Uterus (tissue), 4 donors: Measurements from ENCODE around the gene MAGI2. TPM values are rescaled to one million over a fixed set of nuclear protein-coding genes. Genes with fewer than 3 reads are reported as not detected.

Experiments
- DNase-seq, 2 donors: peaks; one replicate each; pipeline ENCODE4 v3.0.0-alpha.2; 2019 to 2020
- H3K27ac ChIP-seq, 2 donors: fragments of 200-600 bp; sonication (generic); 1 replicate in 1 of 2; 2 replicates in 1 of 2; pipeline ENCODE4 v1.5.1; 2016 to 2018
- H3K27me3 ChIP-seq, 2 donors: fragments of 200-600 bp; sonication (generic); one replicate each; pipeline ENCODE4 v1.5.1; 2018 to 2019; ENCODE audit warnings: control low read depth in 1 of 2
- H3K36me3 ChIP-seq, 2 donors: fragments of 200-600 bp; sonication (generic); one replicate each; pipeline ENCODE4 v1.5.1; 2019; ENCODE audit warnings: control low read depth in 1 of 2
- H3K4me1 ChIP-seq, 2 donors: fragments of 200-600 bp; sonication (generic); one replicate each; pipeline ENCODE4 v1.5.1; 2018 to 2019; ENCODE audit warnings: control low read depth in 1 of 2
- H3K4me3 ChIP-seq, 2 donors: fragments of 200-600 bp; sonication (generic); 1 replicate in 1 of 2; 2 replicates in 1 of 2; pipeline ENCODE4 v1.5.1; 2018 to 2019; ENCODE audit warnings: mild to moderate bottlenecking in 1 of 2
- H3K9me3 ChIP-seq, 2 donors: fragments of 200-600 bp; sonication (generic); one replicate each; pipeline ENCODE4 v1.5.1; 2019; ENCODE audit warnings: control low read depth in 1 of 2
- POLR2A ChIP-seq, 2 donors: fragments of 450-650 bp; IDR thresholded peaks; one replicate each; pipeline ENCODE4 v1.6.1; 2016; ENCODE audit warnings: antibody characterized with exemption in 2 of 2, mild to moderate bottlenecking in 1 of 2, moderate library complexity in 1 of 2
- intact Hi-C: fragments of 100-400 bp; cut with DNase I; formaldehyde crosslinking; loops from one replicate; pipeline ENCODE4 v1.15.1; 2023; ENCODE audit warnings: low total_unique reads
- total RNA-seq, 4 donors: library from RNA; depleted of rRNA in 3 of 4; stranded (reverse); fragments of >200 nt in 3 of 4; gene quantifications; one replicate each; pipeline versions ENCODE4 v1.1.0 to v1.2.4, GENCODE V29; 2014 to 2023
- TF ChIP-seq, protein P1 (sequence below), 4 experiments: fragments of 200-600 bp in 2 of 4; fragments of 450-650 bp in 2 of 4; sonication (generic) in 2 of 4; IDR thresholded peaks; one replicate each; pipeline ENCODE4 v1.5.1; 2016 to 2019; ENCODE audit warnings: antibody characterized with exemption in 4 of 4, mild to moderate bottlenecking in 2 of 4, moderate library complexity in 1 of 4
- donor health status: DM: yes; HTN: yes; CAD: no.

Gene MAGI2
- total RNA-seq, 4 donors from 2014 or later, result 5.3 to 23.2 (median 13.8) TPM

DNA sequence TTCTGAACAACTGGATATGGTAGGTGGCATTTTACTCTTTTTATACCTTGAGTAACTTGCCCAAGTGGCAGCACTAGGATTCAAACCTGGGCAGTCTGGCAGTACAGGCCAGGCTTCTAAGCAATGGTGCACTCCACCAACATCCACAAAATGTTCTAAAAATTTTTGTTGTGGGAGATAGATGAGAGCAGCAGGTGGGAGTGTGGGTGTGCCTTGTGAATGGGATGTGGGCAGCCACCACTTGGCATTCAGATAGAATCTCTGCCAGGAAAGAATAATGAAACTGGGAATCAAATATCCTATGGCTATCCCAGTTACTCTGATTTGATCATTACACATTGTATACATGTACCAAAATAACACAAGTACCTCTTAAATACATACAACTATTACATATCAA, 810.7 kb downstream of the MAGI2 start:
- H3K4me1 ChIP-seq, result no peaks in the 10 kb centered on the region
- no peaks in the 10 kb centered on the region for H3K27me3 ChIP-seq
- DNase-seq, result no peak
- H3K9me3 ChIP-seq, result no peaks in the 10 kb centered on the region
- intact Hi-C loops, result no loop called here
- TF ChIP-seq, protein P1, sequence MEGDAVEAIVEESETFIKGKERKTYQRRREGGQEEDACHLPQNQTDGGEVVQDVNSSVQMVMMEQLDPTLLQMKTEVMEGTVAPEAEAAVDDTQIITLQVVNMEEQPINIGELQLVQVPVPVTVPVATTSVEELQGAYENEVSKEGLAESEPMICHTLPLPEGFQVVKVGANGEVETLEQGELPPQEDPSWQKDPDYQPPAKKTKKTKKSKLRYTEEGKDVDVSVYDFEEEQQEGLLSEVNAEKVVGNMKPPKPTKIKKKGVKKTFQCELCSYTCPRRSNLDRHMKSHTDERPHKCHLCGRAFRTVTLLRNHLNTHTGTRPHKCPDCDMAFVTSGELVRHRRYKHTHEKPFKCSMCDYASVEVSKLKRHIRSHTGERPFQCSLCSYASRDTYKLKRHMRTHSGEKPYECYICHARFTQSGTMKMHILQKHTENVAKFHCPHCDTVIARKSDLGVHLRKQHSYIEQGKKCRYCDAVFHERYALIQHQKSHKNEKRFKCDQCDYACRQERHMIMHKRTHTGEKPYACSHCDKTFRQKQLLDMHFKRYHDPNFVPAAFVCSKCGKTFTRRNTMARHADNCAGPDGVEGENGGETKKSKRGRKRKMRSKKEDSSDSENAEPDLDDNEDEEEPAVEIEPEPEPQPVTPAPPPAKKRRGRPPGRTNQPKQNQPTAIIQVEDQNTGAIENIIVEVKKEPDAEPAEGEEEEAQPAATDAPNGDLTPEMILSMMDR (IDR thresholded peaks at IDR 0.05), result no peak
- no peak for TF ChIP-seq POLR2A (IDR thresholded peaks at IDR 0.05)
- H3K36me3 ChIP-seq, result no peaks in the 10 kb centered on the region
- no peak overlapping the region for H3K4me3 ChIP-seq
- no peak overlapping the region for H3K27ac ChIP-seq

DNA sequence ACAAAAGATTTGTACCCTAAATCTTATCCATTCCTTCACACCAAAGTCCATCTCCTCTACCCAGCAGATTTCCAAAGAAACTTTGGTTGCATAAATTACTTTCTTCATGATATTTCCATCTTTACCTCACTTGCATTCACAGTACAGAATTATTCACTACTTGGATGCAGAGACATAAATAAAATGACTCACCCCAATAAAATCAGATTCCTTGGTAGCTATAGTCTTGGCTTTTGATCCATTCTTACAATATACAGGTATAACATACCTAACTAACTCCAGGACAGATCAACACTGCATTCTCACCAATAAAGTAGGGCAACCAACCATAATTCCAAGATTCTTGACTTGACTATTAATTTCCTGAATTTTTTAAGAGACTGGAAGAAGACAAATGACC, 815.1 kb downstream of the MAGI2 start:
- TF ChIP-seq POLR2A (IDR thresholded peaks at IDR 0.05), result no peak
- TF ChIP-seq, protein P1 (IDR thresholded peaks at IDR 0.05), result no peak
- H3K27ac ChIP-seq, result no peak overlapping the region
- no peak for DNase-seq
- no peak overlapping the region for H3K4me3 ChIP-seq
- H3K4me1 ChIP-seq, result no peaks in the 10 kb centered on the region
- intact Hi-C loops, result no loop called here
- H3K9me3 ChIP-seq, result no peaks in the 10 kb centered on the region
- no peaks in the 10 kb centered on the region for H3K36me3 ChIP-seq
- no peaks in the 10 kb centered on the region for H3K27me3 ChIP-seq

DNA sequence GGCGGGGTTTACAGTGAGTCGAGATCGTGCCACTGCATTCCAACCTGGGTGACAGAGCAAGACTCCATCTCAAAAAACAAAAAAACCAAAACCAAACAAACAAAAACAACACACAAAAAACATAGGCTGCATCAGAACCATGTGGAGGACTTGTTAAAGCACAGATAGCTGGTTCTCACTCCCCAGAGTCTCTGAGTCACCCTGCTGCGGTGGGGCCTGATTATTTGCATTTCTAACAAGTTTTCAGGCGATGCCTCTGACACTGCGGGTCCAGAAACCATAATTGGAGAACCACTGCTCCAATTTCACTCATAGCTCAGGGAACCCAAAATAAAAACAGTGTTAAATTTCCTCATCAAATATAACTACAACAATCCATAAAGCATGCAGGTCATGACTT, 816.7 kb downstream of the MAGI2 start:
- Histone ChIP-seq H3K36me3 (no peaks in the 10 kb centered on the region), H3K4me3 (no peak overlapping the region), H3K9me3 (no peaks in the 10 kb centered on the region), H3K27me3 (no peaks in the 10 kb centered on the region), H3K4me1 (no peaks in the 10 kb centered on the region), H3K27ac (no peak overlapping the region)
- no peak for DNase-seq
- no peak for TF ChIP-seq POLR2A (IDR thresholded peaks at IDR 0.05)
- TF ChIP-seq, protein P1 (IDR thresholded peaks at IDR 0.05), result no peak
- intact Hi-C loops, result no loop called here

DNA sequence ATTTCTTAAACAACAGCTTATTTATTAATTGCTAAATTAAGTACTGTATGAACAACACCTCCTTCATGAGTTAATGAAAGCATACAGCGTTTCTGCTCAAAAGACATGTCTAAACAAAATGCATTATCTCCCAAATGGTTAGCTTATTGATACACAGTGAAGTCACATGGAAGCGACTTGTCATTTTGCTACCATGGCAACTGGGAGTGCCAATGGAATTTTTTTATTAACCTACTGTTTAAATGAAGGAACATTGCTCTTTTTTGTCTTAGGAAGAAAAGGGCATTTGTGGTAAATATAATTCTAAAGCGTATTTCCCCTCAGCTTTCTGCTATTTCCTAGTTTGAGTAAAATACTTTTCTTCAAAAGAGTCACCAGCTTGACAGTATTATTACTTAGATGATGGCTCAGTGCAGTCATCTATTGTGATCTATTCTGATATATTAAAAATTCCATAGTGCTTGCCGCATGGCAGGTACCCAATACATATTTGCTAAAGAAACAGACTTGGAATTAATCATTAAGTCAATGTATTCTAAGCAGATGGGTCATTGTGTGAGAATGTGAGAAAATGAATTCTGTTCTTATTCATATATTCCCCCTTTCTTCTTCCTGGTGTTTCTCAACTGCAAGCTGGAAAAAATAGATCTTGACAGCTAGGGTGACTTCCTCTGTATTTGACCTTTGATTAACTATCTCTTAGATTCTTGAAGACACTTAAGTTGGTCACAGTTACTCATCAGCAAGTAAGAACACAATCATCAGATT, 818.3 kb downstream of the MAGI2 start:
- Histone ChIP-seq H3K27ac (no peak overlapping the region), H3K36me3 (no peaks in the 10 kb centered on the region), H3K27me3 (no peaks in the 10 kb centered on the region), H3K9me3 (no peaks in the 10 kb centered on the region), H3K4me3 (no peak overlapping the region), H3K4me1 (no peaks in the 10 kb centered on the region)
- no peak for DNase-seq
- intact Hi-C loops, result no loop called here
- TF ChIP-seq, protein P1 (IDR thresholded peaks at IDR 0.05), result no peak
- TF ChIP-seq POLR2A (IDR thresholded peaks at IDR 0.05), result no peak

DNA sequence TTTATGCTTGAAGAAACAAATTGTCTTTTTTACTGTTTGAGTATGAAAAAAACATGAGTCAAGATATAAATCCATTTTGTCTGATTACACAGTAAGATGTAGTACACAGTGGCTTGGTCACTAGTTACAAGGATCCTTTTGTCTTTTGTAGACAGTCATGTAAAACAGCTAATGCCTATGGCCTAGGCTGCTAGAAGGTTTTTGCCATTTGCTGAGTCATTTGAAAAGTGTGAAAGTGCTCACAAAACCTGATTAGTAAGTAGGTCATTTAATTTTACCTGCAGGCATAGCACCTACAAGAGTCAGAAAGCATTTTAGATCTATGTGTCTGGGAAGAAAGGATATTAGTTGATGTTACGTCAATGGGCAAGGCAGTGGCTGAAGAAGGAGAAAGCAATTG, 819.4 kb downstream of the MAGI2 start:
- Histone ChIP-seq H3K4me3 (no peak overlapping the region), H3K27ac (no peak overlapping the region), H3K4me1 (no peaks in the 10 kb centered on the region), H3K27me3 (no peaks in the 10 kb centered on the region), H3K36me3 (no peaks in the 10 kb centered on the region), H3K9me3 (no peaks in the 10 kb centered on the region)
- intact Hi-C loops, result no loop called here
- no peak for TF ChIP-seq POLR2A (IDR thresholded peaks at IDR 0.05)
- TF ChIP-seq, protein P1 (IDR thresholded peaks at IDR 0.05), result no peak
- no peak for DNase-seq
